Measurements from ENCODE around the gene FBXL4.

GRCh38 chr6:98823428-98824161, 124.2 kb downstream of the FBXL4 start:
- no peak for TF ChIP-seq CTCF (optimal IDR thresholded peaks at IDR 0.05 in 1 of 3, IDR thresholded peaks at IDR 0.05 in 1 of 3, conservative IDR thresholded peaks at IDR 0.05 in 1 of 3; ENCODE audit: extremely low read depth in 1 of 3, insufficient read depth in 2 of 3, low read length in 3 of 3)
- TF ChIP-seq EZH2 (IDR thresholded peaks at IDR 0.05; ENCODE audit: low read length): no peak
